ENCODE results near the gene HNRNPR. TPM values are rescaled to one million over a fixed set of nuclear protein-coding genes. Genes with fewer than 3 reads are reported as not detected.
"Not testable (repeated sequence)": the region's sequence is repeated elsewhere in the genome, so short reads cannot be mapped to it uniquely, and the experiment has no call there.

HNRNPR gene
- total RNA-seq, 1 donor from 2014 or later = 59.3 TPM

DNA sequence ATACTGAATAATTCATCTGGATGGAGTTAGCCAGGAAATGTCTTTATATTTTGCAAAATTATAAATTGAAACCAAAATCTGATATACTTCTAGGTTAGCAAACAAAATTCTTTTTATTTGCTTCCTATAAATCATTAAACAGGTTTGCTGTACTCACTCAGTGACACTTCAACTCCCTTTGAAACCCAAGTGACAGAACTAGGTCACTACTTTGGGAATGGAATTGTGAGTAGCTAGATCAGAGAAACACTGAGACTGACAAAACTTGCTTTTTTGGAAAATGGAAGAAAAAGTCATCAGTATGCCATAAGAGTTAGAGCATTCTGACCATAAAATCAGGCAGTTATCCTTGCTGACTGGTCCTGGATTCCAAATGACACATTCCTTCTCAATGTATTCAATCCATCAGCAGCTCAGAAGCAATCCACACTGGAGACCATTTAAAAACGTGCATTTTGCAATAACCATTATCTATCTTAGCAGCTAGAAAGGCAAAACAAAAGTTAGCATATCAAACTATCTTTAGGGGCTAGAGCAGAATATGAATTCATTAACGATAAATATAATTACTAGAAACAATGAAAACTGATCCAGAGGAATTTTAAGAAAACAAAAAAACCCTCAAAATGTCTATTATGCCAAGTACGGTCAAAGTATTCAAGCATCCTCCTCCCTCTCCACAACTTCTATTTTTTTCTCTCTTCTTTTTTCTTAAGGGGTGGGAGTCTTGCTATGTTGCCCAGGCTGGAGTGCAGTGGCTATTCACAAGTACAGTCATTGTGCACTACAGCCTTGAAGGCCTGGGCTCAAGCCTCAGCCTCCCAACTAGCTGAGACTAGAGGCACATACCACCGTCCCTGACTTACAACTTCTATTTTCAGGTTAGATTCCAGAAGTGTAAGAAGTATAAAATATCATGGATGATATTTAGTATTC, 60.1 kb downstream of the HNRNPR start:
- ATAC-seq = no peak
- no peak for DNase-seq (ENCODE audit: missing footprints)
- intact Hi-C loops (cut with DNase I) = no loop called here

DNA sequence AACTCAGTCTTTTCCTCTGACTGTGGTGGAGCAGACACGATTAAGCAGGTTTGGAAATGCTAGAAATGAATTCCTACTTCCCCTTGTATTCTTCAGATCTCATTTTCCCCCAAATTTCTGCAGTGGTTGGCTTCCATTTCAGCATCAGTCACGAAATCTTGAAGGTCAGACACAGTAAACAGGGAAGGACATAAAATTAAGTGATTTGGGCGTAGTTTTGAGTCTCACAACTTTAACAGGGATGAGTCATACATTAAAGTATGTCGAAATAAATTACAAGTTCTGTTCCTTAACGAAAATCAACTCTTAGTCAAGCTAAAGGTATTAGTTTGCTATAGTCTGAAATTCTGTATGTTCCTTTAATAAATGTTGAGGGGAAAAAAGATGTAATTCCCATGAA, 61.1 kb downstream of the HNRNPR start:
- ATAC-seq (no peak), DNase-seq (ENCODE audit: missing footprints) (no peak)
- intact Hi-C loops (cut with DNase I) = no loop called here

GRCh38 chr1:23278717-23279116, 65.4 kb downstream of the HNRNPR start:
- DNase-seq (ENCODE audit: missing footprints) = no peak
- ATAC-seq = no peak
- intact Hi-C loops (cut with DNase I) = loop anchor here (10.0 kb wide), 2 partner anchors 64 to 184 kb away; partner anchors contain the start of gene HTR1D

DNA sequence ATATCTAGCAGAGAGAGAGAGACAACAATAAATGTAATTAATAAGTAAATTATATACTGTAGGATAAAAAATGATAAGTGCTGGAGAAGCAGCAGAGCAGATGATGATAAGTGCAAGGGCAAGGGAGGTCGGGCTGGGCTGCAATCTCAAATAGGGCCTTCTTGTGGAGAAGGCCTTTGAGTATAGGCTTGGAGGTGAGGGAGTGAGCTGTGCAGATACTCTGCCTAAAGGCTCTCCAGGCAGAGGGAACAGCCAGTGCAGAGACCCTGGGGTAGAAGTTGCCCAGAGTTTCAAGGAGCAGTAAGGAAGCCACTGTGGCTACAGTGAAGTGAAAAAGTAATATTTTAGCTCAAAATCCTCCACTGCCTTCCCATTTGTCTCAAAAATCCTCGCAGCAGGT, 67.6 kb downstream of the HNRNPR start:
- no peak for DNase-seq (ENCODE audit: missing footprints)
- no peak for ATAC-seq
- intact Hi-C loops (cut with DNase I) = loop anchor here (10.0 kb wide), 2 partner anchors 62 to 182 kb away; partner anchors contain the start of gene HTR1D

DNA sequence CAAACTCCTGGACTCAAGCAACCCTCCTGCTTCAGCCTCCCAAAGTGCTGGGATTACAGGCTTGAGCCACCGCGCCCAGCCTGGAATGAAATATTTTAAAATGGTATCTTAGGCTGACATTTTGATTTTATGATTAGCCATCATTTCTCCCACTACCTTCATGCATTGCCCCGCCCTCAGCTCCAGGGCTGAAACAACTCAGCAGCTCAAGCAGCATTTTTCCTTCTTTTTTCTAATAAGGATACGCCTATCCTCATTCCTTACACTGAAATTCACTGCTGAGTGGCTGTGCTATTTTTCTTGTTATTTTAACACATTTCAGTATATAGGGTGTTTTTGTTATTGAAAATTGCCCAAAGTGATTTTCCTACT, 70.0 kb downstream of the HNRNPR start:
- ATAC-seq = no peak
- DNase-seq (ENCODE audit: missing footprints) = no peak
- intact Hi-C loops (cut with DNase I) = loop anchor here (10.0 kb wide), 2 partner anchors 59 to 179 kb away; partner anchors contain the start of gene HTR1D

- ATAC-seq (no peak), DNase-seq (ENCODE audit: missing footprints) (no peak)
- intact Hi-C loops (cut with DNase I) = loop anchor here (10.0 kb wide), 2 partner anchors 59 to 179 kb away; partner anchors contain the start of gene HTR1D
Measured at GRCh38 chr1:23273450-23274133, 70.5 kb downstream of the HNRNPR start.

- ATAC-seq (no peak), DNase-seq (ENCODE audit: missing footprints) (no peak)
- intact Hi-C loops (cut with DNase I) = no loop called here
Measured at GRCh38 chr1:23263380-23263887, 80.7 kb downstream of the HNRNPR start.

- intact Hi-C loops (cut with DNase I) = not testable (repeated sequence)
Measured at GRCh38 chr1:23258082-23258481, 86.0 kb downstream of the HNRNPR start.

GRCh38 chr1:23257371-23257770, 86.7 kb downstream of the HNRNPR start:
- intact Hi-C loops (cut with DNase I); DNase-seq (ENCODE audit: missing footprints); ATAC-seq: not testable (repeated sequence)

More at GRCh38 chr1:23258082-23258481, 86.0 kb downstream of the HNRNPR start:
- not testable (repeated sequence) for ATAC-seq; DNase-seq (ENCODE audit: missing footprints)

Other genes with a start within 250 kb of the HNRNPR start
- gene LUZP1, start 175.4 kb downstream of the HNRNPR start, total RNA-seq = 30.4 TPM
- 0.11 TPM for gene HTR1D, start 126.8 kb downstream of the HNRNPR start, total RNA-seq
- 13.4 TPM for gene ZNF436, start 25.6 kb upstream of the HNRNPR start, total RNA-seq
- gene TCEA3, start 80.5 kb upstream of the HNRNPR start, total RNA-seq = 73.6 TPM
- 44.3 TPM for gene ASAP3, start 139.9 kb upstream of the HNRNPR start, total RNA-seq
- 0.76 TPM for gene E2F2, start 186.9 kb upstream of the HNRNPR start, total RNA-seq
- gene ID3, start 215.2 kb upstream of the HNRNPR start, total RNA-seq = 90.3 TPM

Data from Right ventricle myocardium inferior (tissue), 1 donor.